Hematopoietic multipotent progenitor cell treated with erythropoietin and hydrocortisone succinate and interleukin-3 and kit ligand, for 15 days (in vitro differentiated cells): Measurements from ENCODE around the gene RHBDF2.
"Not testable (repeated sequence)": the region's sequence is repeated elsewhere in the genome, so short reads cannot be mapped to it uniquely, and the experiment has no call there.

Experiments
- DNase-seq: peaks from one replicate; pipeline ENCODE4 v3.0.0-alpha.2; 2015; ENCODE audit warnings: low spot score

Gene RHBDF2

DNA sequence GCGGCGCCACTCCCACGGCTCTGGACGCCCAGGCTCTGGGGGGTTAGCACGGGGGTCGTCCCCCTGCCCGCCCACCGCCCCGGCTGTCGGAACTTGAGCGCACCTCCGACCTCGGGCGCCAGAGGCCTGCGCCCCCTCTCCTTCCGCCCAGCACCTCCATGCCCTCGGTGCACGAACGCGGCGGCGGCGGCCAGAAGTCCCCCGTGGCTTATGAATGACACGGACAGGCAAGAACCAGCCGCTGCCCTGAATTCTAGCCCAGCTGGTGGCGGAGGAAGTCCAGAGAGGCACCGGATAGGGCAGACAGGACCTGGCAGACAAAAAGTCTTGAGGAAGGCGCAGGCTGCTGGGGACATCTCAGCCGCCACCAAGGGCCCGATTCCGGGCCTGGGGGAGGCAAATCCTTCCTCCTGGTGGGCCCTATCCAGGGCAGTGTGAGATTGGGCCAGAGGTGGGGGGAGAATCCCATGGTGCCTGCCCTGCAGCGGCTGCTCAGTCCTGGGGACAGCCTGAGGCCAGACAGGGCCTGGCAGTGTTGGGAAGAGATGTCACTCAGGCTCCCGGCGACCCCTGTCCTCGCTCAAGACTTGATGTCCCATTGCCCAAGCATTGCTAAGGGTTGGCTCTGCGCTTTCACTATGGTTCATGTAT is 37.2 kb upstream of the RHBDF2 start:
- no peak for DNase-seq

- DNase-seq = no peak
Measured at GRCh38 chr17:76537578-76538280, 36.5 kb upstream of the RHBDF2 start, which contains the start of gene CYGB. Gene CYGB (minus strand): TSS chr17:76537709. CDS start chr17:76537542, 167 bp downstream.

DNA sequence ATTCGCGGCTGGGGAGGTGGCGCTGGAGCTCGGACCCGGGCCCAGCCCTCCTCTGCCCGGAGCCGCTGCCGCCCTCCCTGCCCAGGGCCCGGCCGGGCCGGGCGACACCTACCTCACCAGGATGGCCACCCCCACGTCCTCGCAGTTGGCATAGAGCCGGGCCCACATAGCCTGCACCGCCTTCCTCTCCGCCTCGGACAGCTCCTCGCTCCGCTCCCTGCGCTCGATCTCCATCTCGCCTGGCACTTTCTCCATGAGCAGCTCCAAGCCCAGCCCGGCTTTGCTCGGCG is 36.0 kb upstream of the RHBDF2 start:
- DNase-seq = no peak

DNA sequence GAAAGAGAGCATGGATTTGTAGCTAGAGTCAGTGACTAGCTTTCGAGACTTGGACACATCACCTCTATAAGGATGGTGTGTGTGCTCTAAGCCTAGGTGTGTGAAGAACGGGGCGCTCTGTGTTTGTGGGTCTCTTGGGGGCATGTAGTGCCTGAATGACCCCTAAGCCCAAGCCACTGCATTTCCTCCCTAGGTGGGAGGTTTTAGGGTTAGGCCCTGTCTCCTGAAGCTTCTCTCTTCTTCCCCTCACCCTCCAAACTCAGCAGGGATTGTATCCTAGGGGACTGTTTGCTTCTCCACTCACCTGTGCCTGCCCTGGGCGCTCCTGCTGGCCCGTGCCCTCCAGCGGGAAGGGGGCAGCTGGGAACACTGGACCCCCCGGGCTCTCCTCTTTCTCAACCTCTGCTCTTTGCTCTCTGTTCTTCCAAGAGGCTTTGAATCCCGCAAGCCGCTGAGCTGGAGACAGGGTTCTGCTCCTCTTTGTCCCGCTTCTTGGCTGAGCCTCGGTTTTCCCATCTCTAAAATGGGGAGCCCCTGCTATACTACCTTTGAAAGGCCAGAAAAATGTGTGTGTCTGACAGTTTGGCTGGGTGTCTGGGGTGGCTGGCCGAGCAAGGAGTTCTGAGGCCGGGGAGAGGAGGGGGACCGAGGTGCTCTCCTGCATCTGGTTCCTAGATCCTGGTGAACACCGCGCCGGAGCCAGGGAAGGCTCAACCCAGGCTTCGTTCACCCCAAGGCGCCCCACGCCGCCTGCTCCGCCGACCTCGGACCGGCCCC is 35.5 kb upstream of the RHBDF2 start:
- DNase-seq = no peak

DNA sequence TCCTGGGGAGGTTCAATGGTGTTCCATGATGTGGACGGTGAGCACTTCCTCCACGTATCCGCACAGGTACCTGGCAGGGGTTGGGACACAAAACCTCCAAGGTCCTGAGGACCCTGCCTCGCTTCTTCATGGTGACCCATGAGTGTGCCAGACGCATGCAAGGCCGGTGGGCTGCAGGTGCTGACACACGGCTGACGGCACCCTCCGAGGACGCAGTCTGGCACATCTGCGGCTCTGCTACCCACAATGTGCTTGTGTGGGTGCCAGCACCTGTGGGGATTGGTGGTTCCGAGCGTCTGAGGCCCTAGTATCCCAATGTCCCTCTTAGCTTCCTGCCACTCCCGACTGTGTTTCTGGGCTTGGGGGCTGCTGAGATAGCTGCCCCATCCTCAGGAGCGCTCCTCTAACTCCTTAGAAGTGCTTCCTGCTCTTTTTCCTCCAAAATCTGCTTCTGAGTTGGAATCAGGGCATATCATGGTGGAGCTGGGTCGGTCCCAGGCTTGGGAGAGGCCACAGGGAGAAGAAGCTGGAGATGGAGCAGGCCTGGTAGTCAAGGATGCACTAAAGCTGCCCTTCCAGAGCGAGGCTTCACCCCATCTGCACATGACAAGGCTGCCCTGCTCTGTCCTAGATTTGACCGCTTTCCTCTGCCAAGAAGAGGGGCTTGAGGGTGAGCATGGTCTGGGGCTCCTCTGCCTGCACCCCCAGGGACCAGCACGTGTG is 34.7 kb upstream of the RHBDF2 start:
- no peak for DNase-seq

DNA sequence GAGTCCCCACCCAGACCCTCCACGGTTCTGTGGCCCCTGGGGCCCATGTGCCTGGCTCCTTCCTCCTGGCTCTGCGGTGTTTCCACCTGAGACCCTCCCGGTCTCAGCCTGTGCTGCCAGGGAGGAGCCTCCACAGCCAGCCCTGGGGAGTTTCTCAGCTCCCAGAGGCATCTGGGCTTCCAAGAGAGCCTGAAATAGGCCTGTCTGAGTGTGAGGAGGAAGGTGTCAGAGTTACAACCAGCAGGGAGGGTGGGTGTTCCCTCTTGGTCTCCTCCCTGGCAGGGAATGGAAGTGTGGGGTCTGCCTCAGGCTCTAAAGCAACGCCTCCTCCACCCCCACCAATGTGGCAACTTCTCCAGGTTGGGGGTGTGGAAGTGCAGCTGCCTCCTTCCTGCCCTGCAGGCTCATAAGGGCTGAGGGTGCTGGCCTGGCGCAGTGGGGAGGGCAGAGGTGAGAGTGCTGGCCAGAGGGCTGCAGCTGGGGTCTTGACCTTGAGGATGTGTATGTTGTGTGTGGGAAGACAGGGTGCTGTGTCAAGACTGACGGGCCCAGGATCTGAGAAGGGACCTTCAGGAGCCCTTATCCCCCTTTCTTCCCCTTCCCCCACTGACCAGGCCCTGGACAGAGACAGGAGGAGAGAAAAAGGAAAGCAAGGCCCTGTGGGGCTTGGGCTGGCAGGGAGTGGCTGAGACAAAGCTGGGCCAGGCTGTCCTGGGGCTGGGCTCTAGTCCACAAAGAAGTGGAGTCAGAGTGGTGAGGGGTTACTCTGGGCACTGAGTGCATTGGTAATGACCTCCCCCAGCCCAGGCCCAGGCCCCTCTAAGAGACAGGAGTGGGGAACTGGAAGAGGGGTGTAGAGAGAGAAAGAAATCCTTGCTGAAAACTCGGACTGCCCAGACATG is 33.9 kb upstream of the RHBDF2 start:
- DNase-seq = no peak

- not testable (repeated sequence) for DNase-seq
Measured at GRCh38 chr17:76533640-76534359, 32.6 kb upstream of the RHBDF2 start.

- no peak for DNase-seq
Measured at GRCh38 chr17:76532072-76532651, 30.9 kb upstream of the RHBDF2 start.

DNA sequence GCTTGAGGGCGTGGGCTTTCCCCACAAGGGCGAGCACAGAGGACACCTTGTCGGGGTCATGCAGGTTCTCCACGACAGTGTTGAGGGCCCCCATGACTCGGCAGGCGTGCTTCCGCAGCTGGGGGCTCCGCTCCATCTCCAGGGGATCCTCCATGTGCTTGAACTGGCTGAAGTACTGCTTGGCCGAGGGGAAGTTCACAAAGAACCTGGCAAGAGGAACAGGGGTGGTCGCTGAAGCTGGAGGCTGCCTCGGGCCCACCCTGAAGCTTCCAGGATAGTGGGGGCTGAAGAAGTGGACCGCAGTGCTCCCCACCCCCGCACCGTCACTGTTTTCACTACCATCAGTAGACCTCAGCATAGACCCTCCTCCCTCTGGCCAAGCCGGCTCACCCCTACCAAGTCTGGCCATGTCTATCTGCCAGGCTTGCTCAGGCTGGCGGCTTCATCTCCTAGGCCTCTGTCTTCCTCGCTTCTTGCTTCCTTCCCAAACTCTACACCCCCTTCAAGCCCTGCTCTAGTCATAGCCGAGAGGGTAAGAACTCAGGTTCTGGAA is 30.3 kb upstream of the RHBDF2 start:
- DNase-seq = no peak

GRCh38 chr17:76530811-76531485 is 29.7 kb upstream of the RHBDF2 start:
- no peak for DNase-seq

GRCh38 chr17:76530095-76530723 is 29.0 kb upstream of the RHBDF2 start:
- no peak for DNase-seq

- no peak for DNase-seq
Measured at GRCh38 chr17:76529224-76530094, 28.2 kb upstream of the RHBDF2 start.

DNA sequence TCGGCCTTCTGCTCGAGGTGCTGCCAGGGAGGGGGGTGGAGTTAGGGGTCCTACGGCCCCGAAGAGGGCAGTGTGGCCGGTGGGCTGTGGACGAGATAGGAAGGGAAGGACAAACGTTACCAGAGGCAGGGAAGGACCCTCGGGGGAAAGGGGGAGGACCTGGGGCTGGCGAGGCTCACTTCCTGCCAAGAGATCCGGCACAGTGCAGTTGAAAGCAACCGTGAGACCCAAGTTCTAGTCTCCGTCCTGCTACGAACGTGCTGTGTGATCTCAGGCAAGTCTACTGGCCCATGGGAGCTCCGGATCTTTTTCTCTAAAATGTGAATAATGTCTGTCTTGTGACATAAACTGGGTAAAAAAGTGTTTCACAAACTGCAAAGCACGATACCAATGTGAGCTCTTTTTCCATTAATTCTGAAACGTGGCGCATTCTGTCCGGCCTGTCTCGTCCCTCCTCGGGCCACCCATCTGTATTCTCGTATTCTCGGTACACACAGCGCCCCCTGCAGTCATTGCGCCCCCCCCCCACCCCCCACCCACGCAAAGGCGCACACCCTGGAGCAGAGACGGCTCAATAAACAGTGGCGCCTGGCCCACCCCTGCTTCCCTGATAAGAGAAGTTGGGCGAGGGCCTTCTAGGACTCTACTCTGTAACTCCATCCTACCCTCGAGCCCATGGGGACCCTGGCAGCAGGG is 27.5 kb upstream of the RHBDF2 start:
- no peak for DNase-seq

DNA sequence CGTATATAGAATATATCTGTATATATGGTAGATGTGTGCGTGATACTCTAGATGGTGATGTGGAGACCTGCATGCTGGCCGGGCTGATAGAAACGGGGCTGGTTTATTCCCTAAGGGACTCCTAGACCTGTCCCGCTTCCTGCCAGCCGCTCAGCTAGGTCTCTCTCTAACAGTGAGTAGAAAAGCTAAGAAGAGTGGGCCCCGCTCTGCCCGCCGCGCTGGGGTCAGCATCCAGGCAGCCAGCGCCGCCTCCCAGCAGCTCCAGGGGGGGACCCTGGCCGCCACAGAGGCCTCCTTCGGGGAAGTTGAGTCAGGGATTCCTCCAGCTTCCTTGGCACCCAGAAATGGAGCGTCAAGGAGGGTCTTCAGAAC is 26.9 kb upstream of the RHBDF2 start:
- DNase-seq = no peak

DNA sequence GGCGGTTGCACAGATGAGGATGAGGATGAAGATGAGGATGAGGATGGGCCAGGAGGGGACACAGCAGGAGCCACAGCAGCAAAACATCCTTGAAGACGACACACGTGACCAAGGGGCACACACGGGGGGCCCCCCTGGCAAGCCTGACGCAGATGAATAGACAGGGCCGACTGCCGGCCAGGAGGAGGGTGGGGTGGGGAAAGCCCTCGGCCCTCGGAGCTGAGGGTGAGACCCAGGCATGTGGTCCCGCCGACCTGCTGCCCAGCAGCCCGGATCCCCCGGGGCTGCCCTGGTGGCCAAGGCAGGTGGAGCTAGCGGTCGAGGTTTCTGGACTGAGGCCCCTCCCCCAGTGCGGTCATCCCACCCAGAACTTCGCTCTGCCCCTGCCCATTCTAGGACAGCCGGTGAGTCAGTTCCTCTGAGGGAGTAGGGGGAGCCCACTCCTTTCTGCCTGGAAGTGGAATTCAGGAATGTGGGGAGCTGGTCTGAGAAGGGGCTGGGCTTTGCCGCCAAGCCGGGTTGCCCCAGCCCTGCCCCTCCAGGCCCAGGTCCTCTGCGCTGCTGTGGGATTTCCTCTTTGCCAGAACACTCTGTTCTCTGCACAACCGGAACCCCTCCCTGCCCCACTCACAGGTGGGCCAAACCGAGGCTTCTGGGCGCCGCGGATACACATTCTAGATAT is 26.3 kb upstream of the RHBDF2 start:
- DNase-seq = no peak

GRCh38 chr17:76527016-76527415 is 25.8 kb upstream of the RHBDF2 start:
- not testable (repeated sequence) for DNase-seq

GRCh38 chr17:76525513-76525833 is 24.2 kb upstream of the RHBDF2 start:
- not testable (repeated sequence) for DNase-seq
